HepG2 (cell line): Measurements from ENCODE around the gene RHBG. TPM values are rescaled to one million over a fixed set of nuclear protein-coding genes. Genes with fewer than 3 reads are reported as not detected.

ENCODE experiments used
- ATAC-seq: fragments of 200-7000 bp; cut with Tn5 transposase; 3 replicates; pipeline ENCODE4 v1.9.1; 2020; ENCODE audit warnings: mild to moderate bottlenecking, moderate library complexity
- BruUV-seq: library from RNA; stranded (reverse); fragments of 400-500 nt; replicated peaks from 2 replicates; lab custom pipeline; 2021; lab: Mats Ljungman, UMichigan
- CTCF ChIA-PET: fragments of 300-600 bp; formaldehyde crosslinking; extraction: SDS; loops from one replicate; lab custom pipeline; 2021; ENCODE audit warnings: low total read pairs, inconsistent platforms, low intra/inter-chr PET ratio; lab: Yijun Ruan, JAX
- POLR2A ChIA-PET: fragments of 350-600 bp; sonication (Branson Sonifier 250); formaldehyde crosslinking; loops from one replicate; lab custom pipeline; 2020; ENCODE audit warnings: antibody characterized with exemption, inconsistent platforms; lab: Yijun Ruan, JAX
- DNase-seq: peaks from one replicate; pipeline ENCODE4 v3.0.0-alpha.2; 2015; ENCODE audit warnings: low spot score
- FAIRE-seq: peaks from 3 replicates; lab custom pipeline; 2011; peaks lifted over from hg19 to GRCh38; lab: Jason Lieb, UNC
- H2AFZ ChIP-seq: one replicate; pipeline ENCODE4 v1.6.1; 2011; ENCODE audit warnings: low read length, inconsistent platforms
- H3K27ac ChIP-seq: fragments of 300-600 bp; 3 replicates; pipeline ENCODE4 v1.8.0; 2011; ENCODE audit warnings: mixed run types, mild to moderate bottlenecking, mixed read lengths, low read length, inconsistent platforms; ENCODE audit not compliant: insufficient read depth; ENCODE audit errors: extremely low read length
- H3K27me3 ChIP-seq, 2 experiments: fragments of 200-600 bp in 1 of 2; 2 replicates in 1 of 2; 3 replicates in 1 of 2; pipeline versions ENCODE4 v1.6.0 to v1.8.0; 2011; ENCODE audit warnings: low read length in 2 of 2, mild to moderate bottlenecking in 2 of 2, moderate library complexity in 2 of 2, inconsistent platforms in 1 of 2; ENCODE audit not compliant: insufficient read depth in 2 of 2, control insufficient read depth in 1 of 2
- H3K36me3 ChIP-seq, 2 experiments: fragments of 200-600 bp in 1 of 2; replicated peaks in 1 of 2; 2 replicates in 1 of 2; 3 replicates in 1 of 2; pipeline versions ENCODE4 v1.5.1 to v1.8.0; 2011; ENCODE audit warnings: low read length in 2 of 2, inconsistent platforms in 1 of 2; ENCODE audit not compliant: insufficient read depth in 2 of 2, control insufficient read depth in 1 of 2
- H3K4me1 ChIP-seq: 2 replicates; pipeline ENCODE4 v1.5.1; 2012; ENCODE audit warnings: low read length, inconsistent platforms; ENCODE audit not compliant: insufficient read depth
- H3K4me2 ChIP-seq: 2 replicates; pipeline ENCODE4 v1.6.0; 2011; ENCODE audit warnings: low read depth, low read length, inconsistent platforms
- H3K4me3 ChIP-seq, 3 experiments: fragments of 200-600 bp in 1 of 3; sonication (generic), shearing (Covaris generic) in 1 of 3; replicated peaks in 1 of 3; 2 replicates each; pipeline ENCODE4 v1.5.1; 2011 to 2016; ENCODE audit warnings: low read length in 3 of 3, inconsistent platforms in 2 of 3, low read depth in 2 of 3, mild to moderate bottlenecking in 2 of 3, control low read depth in 1 of 3, mixed read lengths in 1 of 3; ENCODE audit not compliant: insufficient read depth in 1 of 3
- H3K79me2 ChIP-seq: one replicate; pipeline ENCODE4 v1.6.1; 2011; ENCODE audit warnings: low read length, inconsistent platforms; ENCODE audit not compliant: insufficient read depth
- H3K9ac ChIP-seq: 2 replicates; pipeline ENCODE4 v1.6.0; 2011; ENCODE audit warnings: mild to moderate bottlenecking, low read depth, low read length, inconsistent platforms; ENCODE audit not compliant: insufficient read depth
- H3K9me3 ChIP-seq: 2 replicates; pipeline ENCODE4 v1.5.1; 2012; ENCODE audit warnings: mild to moderate bottlenecking, low read length
- H4K20me1 ChIP-seq: 2 replicates; pipeline ENCODE4 v1.6.0; 2011; ENCODE audit warnings: inconsistent platforms, mild to moderate bottlenecking, low read length, moderate library complexity; ENCODE audit not compliant: insufficient read depth
- ARHGAP35 ChIP-seq: sonication (generic); formaldehyde crosslinking; IDR thresholded peaks from 2 replicates; pipeline ENCODE4 v1.9.0; 2022; ENCODE audit warnings: mild to moderate bottlenecking, inconsistent platforms, moderate library complexity, missing genetic modification reagents, borderline replicate concordance
- CBX2 ChIP-seq, 2 experiments: fragments of 200-600 bp in 1 of 2; sonication (generic); formaldehyde crosslinking in 1 of 2; IDR thresholded peaks; 2 replicates each; pipeline versions ENCODE4 v1.7.0 to v1.8.1; 2018 to 2022; ENCODE audit warnings: low read depth in 2 of 2, low read length in 1 of 2, mild to moderate bottlenecking in 1 of 2, missing genetic modification reagents in 1 of 2
- MIER3 ChIP-seq: IDR thresholded peaks from 2 replicates; pipeline ENCODE4 v1.6.1; 2016; ENCODE audit warnings: missing compliant biosample characterization, borderline replicate concordance
- MTA3 ChIP-seq: sonication (generic); formaldehyde crosslinking; IDR thresholded peaks from 2 replicates; pipeline ENCODE4 v1.4.0; 2020; ENCODE audit warnings: missing genetic modification reagents
- MXI1 ChIP-seq: IDR thresholded peaks from 3 replicates; pipeline ENCODE4 v1.6.1; 2012; ENCODE audit warnings: low read depth, low read length, inconsistent platforms, borderline replicate concordance
- NFATC3 ChIP-seq: sonication (generic); formaldehyde crosslinking; IDR thresholded peaks from 2 replicates; pipeline ENCODE4 v1.5.1; 2020; ENCODE audit warnings: mild to moderate bottlenecking, missing genetic modification reagents
- NPAS2 ChIP-seq: sonication (generic); formaldehyde crosslinking; IDR thresholded peaks from 2 replicates; pipeline ENCODE4 v1.8.0; 2022; ENCODE audit warnings: mild to moderate bottlenecking, missing genetic modification reagents, borderline replicate concordance
- PRMT3 ChIP-seq: sonication (generic); formaldehyde crosslinking; IDR thresholded peaks from 2 replicates; pipeline ENCODE4 v1.8.1; 2022; ENCODE audit warnings: low read depth, mild to moderate bottlenecking, moderate library complexity, missing genetic modification reagents, borderline replicate concordance
- RBAK ChIP-seq: sonication (generic); formaldehyde crosslinking; IDR thresholded peaks from 2 replicates; pipeline ENCODE4 v1.5.1; 2020; ENCODE audit warnings: mild to moderate bottlenecking, missing genetic modification reagents
- REST ChIP-seq, 2 experiments: IDR thresholded peaks; 2 replicates each; pipeline ENCODE4 v1.6.1; 2011 to 2012; ENCODE audit warnings: low read length in 2 of 2, borderline replicate concordance in 1 of 2, low read depth in 1 of 2, mild to moderate bottlenecking in 1 of 2, moderate library complexity in 1 of 2
- SP1 ChIP-seq, 2 experiments: fragments of 450-650 bp in 1 of 2; sonication (generic) in 1 of 2; formaldehyde crosslinking in 1 of 2; IDR thresholded peaks; 2 replicates each; pipeline versions ENCODE4 v1.4.0 to v1.6.1; 2016 to 2020; ENCODE audit warnings: missing genetic modification reagents in 1 of 2
- SP5 ChIP-seq: IDR thresholded peaks from 2 replicates; pipeline ENCODE4 v1.6.1; 2016; ENCODE audit warnings: low read depth, borderline replicate concordance
- ZNF207 ChIP-seq: fragments of 450-650 bp; IDR thresholded peaks from 2 replicates; pipeline ENCODE4 v1.6.1; 2016; ENCODE audit warnings: antibody characterized with exemption, borderline replicate concordance
- ZNF253 ChIP-seq: sonication (generic); formaldehyde crosslinking; IDR thresholded peaks from 2 replicates; pipeline ENCODE4 v1.8.0; 2022; ENCODE audit warnings: mild to moderate bottlenecking, missing genetic modification reagents, borderline replicate concordance
- ZNF543 ChIP-seq: sonication (generic); formaldehyde crosslinking; IDR thresholded peaks from 2 replicates; pipeline ENCODE4 v1.4.0; 2020; ENCODE audit warnings: mild to moderate bottlenecking, missing genetic modification reagents
- ZNF746 ChIP-seq: sonication (generic); formaldehyde crosslinking; IDR thresholded peaks from 2 replicates; pipeline ENCODE4 v1.8.0; 2022; ENCODE audit warnings: mild to moderate bottlenecking, missing genetic modification reagents
- WGBS: methylation state at CpG from one replicate; pipeline ENCODE4 v1.1.6; 2017; ENCODE audit warnings: low lambda C conversion rate; 5-methylcytosine and 5-hydroxymethylcytosine counted together
- in situ Hi-C: cut with HindIII; loops from 2 replicates; pipeline ENCODE4 v1.10.0; 2017; ENCODE audit warnings: low pct_unique_long_range_greater_than_20kb; ENCODE audit not compliant: extremely low pct_ligation_motif_present
- intact Hi-C: fragments of 100-400 bp; cut with micrococcal nuclease; formaldehyde crosslinking; loops from one replicate; pipeline ENCODE4 v1.10.0; 2022; ENCODE audit not compliant: unreplicated experiment
- polyA plus RNA-seq, 8 experiments: library from polyadenylated mRNA; depleted of rRNA in 3 of 8; stranded (reverse) in 7 of 8; unstranded in 1 of 8; fragments of >200 nt; fragmentation: Illumina TruSeq in 4 of 8; extraction: Trizol in 4 of 8; gene quantifications; 2 replicates each; pipeline versions ENCODE4 v1.2.1 to v1.2.3, GENCODE V29; 2011 to 2016; ENCODE audit warnings: low read depth in 4 of 8, missing spikeins in 1 of 8, mixed read lengths in 1 of 8; ENCODE audit not compliant: insufficient read depth in 1 of 8
- total RNA-seq, 5 experiments: library from RNA; depleted of rRNA; stranded (reverse); fragments of >200 nt; fragmentation: Illumina TruSeq; extraction: Trizol; gene quantifications; 2 replicates each; pipeline ENCODE4 v1.2.3, GENCODE V29; 2016; ENCODE audit warnings: low read depth in 1 of 5

The RHBG gene
- total and polyA plus RNA-seq, 2 of the 13 experiments (the other 11 are each of a cell fraction or from before 2014, with no cell fraction given) = 61.8 to 73.5 TPM

DNA sequence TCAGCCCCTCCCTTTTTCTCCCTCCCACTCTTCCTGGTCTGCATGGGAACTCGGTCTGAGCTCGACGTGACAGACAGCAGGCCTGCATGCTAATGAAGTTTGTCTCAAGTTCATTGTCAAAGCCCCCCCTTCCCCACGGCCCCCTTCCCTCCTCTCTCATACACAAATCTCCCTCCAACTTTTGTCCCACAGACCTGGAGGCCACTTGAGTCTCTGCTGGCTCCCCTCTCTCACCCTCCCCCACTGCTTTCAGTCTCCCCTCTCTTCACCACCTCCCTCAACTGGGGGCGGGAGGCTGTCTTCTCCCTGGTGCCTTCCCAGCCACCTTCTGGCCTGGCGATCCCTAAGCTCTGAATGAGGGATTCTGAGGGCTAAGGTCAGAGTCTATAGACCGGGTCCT lies 61.3 kb downstream of the RHBG start:
- CTCF ChIA-PET = no interaction called here
- BruUV-seq = no TSS peak
- Histone ChIP-seq H3K79me2 (no peaks in the 10 kb centered on the region), H3K9ac (no peak overlapping the region), H3K27ac (no peak overlapping the region), H3K9me3 (no peaks in the 10 kb centered on the region), H3K4me2 (no peak overlapping the region), H3K27me3 (peaks cover 13 to 87% of the 10 kb centered on the region in 2 experiments; a peak in 4 of 5 replicates), H3K36me3 (no peaks in the 10 kb centered on the region), H2AFZ (no peak overlapping the region), H3K4me3 (no peak overlapping the region), H3K4me1 (no peaks in the 10 kb centered on the region), H4K20me1 (no peaks in the 10 kb centered on the region)
- intact Hi-C loops = no loop called here
- POLR2A ChIA-PET = interaction anchor here (0.6 kb wide), 2 partner anchors 24 to 74 kb away, joined by 3 read pairs; no protein-coding TSS in a partner anchor
- no peak for TF ChIP-seq PRMT3 (CRISPR knock-in tag)
- no peak for TF ChIP-seq SP5 (CRISPR knock-in tag)
- no peak for TF ChIP-seq SP1 (IDR thresholded peaks at IDR 0.05)
- TF ChIP-seq SP1 (CRISPR knock-in tag; IDR thresholded peaks at IDR 0.05) = no peak
- TF ChIP-seq MTA3 (CRISPR knock-in tag) = no peak
- no peak for TF ChIP-seq ZNF207
- no peak for TF ChIP-seq ZNF253 (CRISPR knock-in tag)
- no peak for TF ChIP-seq REST (IDR thresholded peaks at IDR 0.05; ENCODE audit: borderline replicate concordance in 1 of 2, low read depth in 1 of 2, low read length in 2 of 2)
- no peak for TF ChIP-seq RBAK (CRISPR knock-in tag)
- TF ChIP-seq ARHGAP35 = no peak
- TF ChIP-seq ZNF543 (CRISPR knock-in tag) = no peak
- no peak for TF ChIP-seq MIER3 (CRISPR knock-in tag)
- TF ChIP-seq NPAS2 (CRISPR knock-in tag) = no peak
- no peak for TF ChIP-seq ZNF746
- no peak for TF ChIP-seq MXI1
- TF ChIP-seq NFATC3 (CRISPR knock-in tag) = no peak
- no peak for TF ChIP-seq CBX2 (IDR thresholded peaks at IDR 0.05; ENCODE audit: low read depth, low read length)
- TF ChIP-seq CBX2 (CRISPR knock-in tag; IDR thresholded peaks at IDR 0.05; ENCODE audit: low read depth) = no peak
- DNase-seq = no peak
- WGBS = 1% methylated on average over 7 of the region's 7 CpGs
- in situ Hi-C loops = no loop called here
- no peak for ATAC-seq
- FAIRE-seq = no peak
